CD4-positive, alpha-beta T cell treated with Interferon alpha-2 for 1 hour (primary cell): ENCODE measurements around the gene TTLL1.
"Not testable (repeated sequence)": the region's sequence is repeated elsewhere in the genome, so short reads cannot be mapped to it uniquely, and the experiment has no call there.

Source experiments
- DNase-seq, 2 donors: peaks; one replicate each; pipeline ENCODE4 v3.0.0-alpha.2; 2020 to 2022

TTLL1 gene

GRCh38 chr22:43008921-43009320 lies 80.3 kb downstream of the TTLL1 start:
- no peak for DNase-seq

GRCh38 chr22:43008509-43008908 lies 80.7 kb downstream of the TTLL1 start:
- no peak for DNase-seq

- DNase-seq, result no peak
Measured at GRCh38 chr22:43007519-43008102, 81.6 kb downstream of the TTLL1 start.

- no peak for DNase-seq
Measured at GRCh38 chr22:43006753-43007152, 82.4 kb downstream of the TTLL1 start.

GRCh38 chr22:43006016-43006505 lies 83.1 kb downstream of the TTLL1 start:
- DNase-seq, result no peak

GRCh38 chr22:43005106-43005505 lies 84.1 kb downstream of the TTLL1 start:
- no peak for DNase-seq

GRCh38 chr22:43004362-43005035 lies 84.7 kb downstream of the TTLL1 start:
- DNase-seq, result no peak

- DNase-seq, result no peak
Measured at GRCh38 chr22:43002202-43002586, 87.0 kb downstream of the TTLL1 start.

GRCh38 chr22:43001271-43002201 lies 87.7 kb downstream of the TTLL1 start:
- no peak for DNase-seq

GRCh38 chr22:43000441-43001175 lies 88.6 kb downstream of the TTLL1 start:
- no peak for DNase-seq

- DNase-seq, result no peak
Measured at GRCh38 chr22:42997582-42998090, 91.6 kb downstream of the TTLL1 start.

GRCh38 chr22:42996646-42997365 lies 92.4 kb downstream of the TTLL1 start:
- DNase-seq, result no peak

- not testable (repeated sequence) for DNase-seq
Measured at GRCh38 chr22:42995654-42996053, 93.5 kb downstream of the TTLL1 start.

- peak; percentile 12 to 42 for DNase-seq
Measured at GRCh38 chr22:42994917-42995562, 94.2 kb downstream of the TTLL1 start.

GRCh38 chr22:42994276-42994916 lies 94.8 kb downstream of the TTLL1 start:
- DNase-seq, result no peak

GRCh38 chr22:42993651-42994275 lies 95.4 kb downstream of the TTLL1 start:
- DNase-seq, result no peak

GRCh38 chr22:42992886-42993479 lies 96.2 kb downstream of the TTLL1 start:
- DNase-seq, result no peak

- DNase-seq, result no peak
Measured at GRCh38 chr22:42992092-42992491, 97.1 kb downstream of the TTLL1 start.

GRCh38 chr22:42991010-42991651 lies 98.1 kb downstream of the TTLL1 start:
- no peak for DNase-seq
